Urinary bladder (tissue), 4 donors: ENCODE results near the gene ST3GAL2. TPM values are rescaled to one million over a fixed set of nuclear protein-coding genes. Genes with fewer than 3 reads are reported as not detected.

Experiments used
- DNase-seq: peaks from one replicate; pipeline ENCODE4 v3.0.0-alpha.2; 2015; ENCODE audit errors: extremely low spot score
- H3K27ac ChIP-seq: one replicate; pipeline ENCODE4 v1.5.1; 2013; ENCODE audit warnings: low read depth, mild to moderate bottlenecking, moderate library complexity
- H3K36me3 ChIP-seq: one replicate; pipeline ENCODE4 v1.6.1; 2013; ENCODE audit warnings: mild to moderate bottlenecking, moderate library complexity; ENCODE audit not compliant: insufficient read depth
- H3K4me1 ChIP-seq: one replicate; pipeline ENCODE4 v1.6.1; 2013; ENCODE audit warnings: mild to moderate bottlenecking, moderate library complexity; ENCODE audit not compliant: insufficient read depth
- H3K4me3 ChIP-seq: one replicate; pipeline ENCODE4 v1.5.1; 2013; ENCODE audit warnings: low read depth, low read length
- WGBS: extraction: QIAGEN DNeasy Blood & Tissue Kit; methylation state at CpG from one replicate; pipeline ENCODE4 v1.1.7; 2013; 5-methylcytosine and 5-hydroxymethylcytosine counted together
- polyA plus RNA-seq: library from polyadenylated mRNA; stranded (reverse); fragments of 200-250 nt; gene quantifications from one replicate; pipeline ENCODE4 v1.2.3, GENCODE V29; 2013
- total RNA-seq: library from RNA; depleted of rRNA; stranded (reverse); fragments of >200 nt; gene quantifications from one replicate; pipeline ENCODE4 v1.2.3, GENCODE V29; 2014
- donor health status: healthy with polysubstance abuse.
- donor health status: healthy.

The ST3GAL2 gene
- total and polyA plus RNA-seq, 2 donors = 19.3 to 30.5 TPM

- H3K4me1 ChIP-seq = no peaks in the 10 kb centered on the region
- H3K36me3 ChIP-seq = no peaks in the 10 kb centered on the region
- no peak for DNase-seq
- 92% methylated on average over 21 of the region's 21 CpGs for WGBS
- H3K27ac ChIP-seq = no peak overlapping the region
- H3K4me3 ChIP-seq = no peak overlapping the region
Measured at GRCh38 chr16:70473446-70474319, 34.8 kb upstream of the ST3GAL2 start.

- WGBS = 89% methylated on average over 28 of the region's 28 CpGs
- no peaks in the 10 kb centered on the region for H3K36me3 ChIP-seq
- no peak overlapping the region for H3K27ac ChIP-seq
- no peak for DNase-seq
- no peaks in the 10 kb centered on the region for H3K4me1 ChIP-seq
- H3K4me3 ChIP-seq = no peak overlapping the region
Measured at GRCh38 chr16:70472786-70473433, 34.0 kb upstream of the ST3GAL2 start.

- Histone ChIP-seq H3K4me1 (no peaks in the 10 kb centered on the region), H3K36me3 (no peaks in the 10 kb centered on the region), H3K4me3 (no peak overlapping the region), H3K27ac (no peak overlapping the region)
- 68% methylated on average over 17 of the region's 17 CpGs for WGBS
- DNase-seq = no peak
Measured at GRCh38 chr16:70470927-70471341, 32.0 kb upstream of the ST3GAL2 start.

GRCh38 chr16:70470141-70470926 is 31.4 kb upstream of the ST3GAL2 start:
- H3K27ac ChIP-seq = no peak overlapping the region
- WGBS = 92% methylated on average over 10 of the region's 10 CpGs
- no peaks in the 10 kb centered on the region for H3K36me3 ChIP-seq
- no peaks in the 10 kb centered on the region for H3K4me1 ChIP-seq
- no peak overlapping the region for H3K4me3 ChIP-seq
- DNase-seq = no peak

- Histone ChIP-seq H3K4me1 (no peaks in the 10 kb centered on the region), H3K4me3 (no peak overlapping the region), H3K36me3 (no peaks in the 10 kb centered on the region), H3K27ac (no peak overlapping the region)
- DNase-seq = no peak
- 93% methylated on average over 16 of the region's 16 CpGs for WGBS
Measured at GRCh38 chr16:70468776-70469525, 30.1 kb upstream of the ST3GAL2 start.

GRCh38 chr16:70467608-70468007 is 28.7 kb upstream of the ST3GAL2 start:
- Histone ChIP-seq H3K27ac (no peak overlapping the region), H3K36me3 (no peaks in the 10 kb centered on the region), H3K4me1 (no peaks in the 10 kb centered on the region), H3K4me3 (no peak overlapping the region)
- no peak for DNase-seq
- WGBS = 96% methylated on average over 8 of the region's 8 CpGs

GRCh38 chr16:70467113-70467512 is 28.2 kb upstream of the ST3GAL2 start:
- Histone ChIP-seq H3K4me1 (no peaks in the 10 kb centered on the region), H3K4me3 (no peak overlapping the region), H3K36me3 (no peaks in the 10 kb centered on the region), H3K27ac (no peak overlapping the region)
- WGBS = 89% methylated on average over 11 of the region's 11 CpGs
- no peak for DNase-seq

GRCh38 chr16:70466805-70467076 is 27.8 kb upstream of the ST3GAL2 start:
- WGBS = 56% methylated on average over 7 of the region's 7 CpGs
- DNase-seq = no peak
- Histone ChIP-seq H3K4me1 (no peaks in the 10 kb centered on the region), H3K36me3 (no peaks in the 10 kb centered on the region), H3K4me3 (no peak overlapping the region), H3K27ac (no peak overlapping the region)

GRCh38 chr16:70465999-70466804 is 27.3 kb upstream of the ST3GAL2 start:
- Histone ChIP-seq H3K4me1 (no peaks in the 10 kb centered on the region), H3K27ac (no peak overlapping the region), H3K4me3 (no peak overlapping the region), H3K36me3 (no peaks in the 10 kb centered on the region)
- no peak for DNase-seq
- WGBS = 89% methylated on average over 13 of the region's 13 CpGs

GRCh38 chr16:70463235-70463634 is 24.3 kb upstream of the ST3GAL2 start:
- Histone ChIP-seq H3K4me3 (no peak overlapping the region), H3K36me3 (no peaks in the 10 kb centered on the region), H3K4me1 (no peaks in the 10 kb centered on the region), H3K27ac (no peak overlapping the region)
- no peak for DNase-seq
- 97% methylated on average over 2 of the region's 2 CpGs for WGBS

GRCh38 chr16:70460737-70461261 is 21.9 kb upstream of the ST3GAL2 start:
- no peak overlapping the region for H3K4me3 ChIP-seq
- WGBS = 59% methylated on average over 8 of the region's 8 CpGs
- no peaks in the 10 kb centered on the region for H3K36me3 ChIP-seq
- H3K4me1 ChIP-seq = no peaks in the 10 kb centered on the region
- no peak overlapping the region for H3K27ac ChIP-seq
- DNase-seq = no peak

- Histone ChIP-seq H3K4me1 (no peaks in the 10 kb centered on the region), H3K4me3 (no peak overlapping the region), H3K27ac (no peak overlapping the region), H3K36me3 (no peaks in the 10 kb centered on the region)
- no peak for DNase-seq
- WGBS = 91% methylated on average over 5 of the region's 5 CpGs
Measured at GRCh38 chr16:70457446-70458166, 18.7 kb upstream of the ST3GAL2 start.
